Stimulated activated CD8-positive, alpha-beta memory T cell treated with anti-CD3 and anti-CD28 coated beads, Interleukin-7, amount 100 ng/mL, for 48 hours (primary cell): ENCODE data around the gene ELP5.
A peak's percentile ranks its signal among the peaks of the same experiment; 100 is the strongest.

Source experiments
- DNase-seq, 2 donors: peaks; one replicate each; pipeline ENCODE4 v3.0.0-alpha.2; 2020; ENCODE audit warnings: low read depth in 1 of 2; ENCODE audit errors: extremely low read depth in 1 of 2

The ELP5 gene

GRCh38 chr17:7308625-7309433, 56.8 kb downstream of the ELP5 start:
- peak in 1 of 2 donors; percentile 71 for DNase-seq
